GM12872 (cell line): Measurements from ENCODE around the gene TOMM70.

Experiments used
- TF ChIP-seq, protein P1 (sequence below): IDR thresholded peaks from 3 replicates; pipeline ENCODE4 v1.5.1; 2011; ENCODE audit warnings: low read depth, mild to moderate bottlenecking, low read length, moderate library complexity; ENCODE audit not compliant: insufficient read depth

Gene TOMM70

GRCh38 chr3:100376301-100376700 lies 24.6 kb downstream of the TOMM70 start:
- TF ChIP-seq, protein P1, sequence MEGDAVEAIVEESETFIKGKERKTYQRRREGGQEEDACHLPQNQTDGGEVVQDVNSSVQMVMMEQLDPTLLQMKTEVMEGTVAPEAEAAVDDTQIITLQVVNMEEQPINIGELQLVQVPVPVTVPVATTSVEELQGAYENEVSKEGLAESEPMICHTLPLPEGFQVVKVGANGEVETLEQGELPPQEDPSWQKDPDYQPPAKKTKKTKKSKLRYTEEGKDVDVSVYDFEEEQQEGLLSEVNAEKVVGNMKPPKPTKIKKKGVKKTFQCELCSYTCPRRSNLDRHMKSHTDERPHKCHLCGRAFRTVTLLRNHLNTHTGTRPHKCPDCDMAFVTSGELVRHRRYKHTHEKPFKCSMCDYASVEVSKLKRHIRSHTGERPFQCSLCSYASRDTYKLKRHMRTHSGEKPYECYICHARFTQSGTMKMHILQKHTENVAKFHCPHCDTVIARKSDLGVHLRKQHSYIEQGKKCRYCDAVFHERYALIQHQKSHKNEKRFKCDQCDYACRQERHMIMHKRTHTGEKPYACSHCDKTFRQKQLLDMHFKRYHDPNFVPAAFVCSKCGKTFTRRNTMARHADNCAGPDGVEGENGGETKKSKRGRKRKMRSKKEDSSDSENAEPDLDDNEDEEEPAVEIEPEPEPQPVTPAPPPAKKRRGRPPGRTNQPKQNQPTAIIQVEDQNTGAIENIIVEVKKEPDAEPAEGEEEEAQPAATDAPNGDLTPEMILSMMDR = no peak

DNA sequence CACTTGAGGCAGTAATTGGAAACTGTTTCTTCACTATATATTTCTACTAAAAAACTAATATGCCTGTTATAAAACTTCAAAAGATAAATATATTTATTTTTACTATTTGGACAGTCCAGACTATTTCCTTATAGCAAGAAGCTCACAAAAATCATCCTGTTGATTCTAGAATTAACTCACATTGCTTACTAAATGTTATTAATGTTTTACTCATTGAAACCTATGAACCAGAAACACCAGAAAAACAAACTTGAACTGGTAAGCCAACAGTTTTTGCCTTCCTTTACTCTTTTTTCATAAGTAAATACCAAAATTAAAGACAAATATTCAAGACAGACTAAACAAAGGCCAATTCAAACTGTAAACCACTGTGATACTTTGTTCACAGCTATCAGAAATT lies 26.4 kb downstream of the TOMM70 start:
- TF ChIP-seq, protein P1 = no peak

GRCh38 chr3:100370756-100371155 lies 30.1 kb downstream of the TOMM70 start:
- TF ChIP-seq, protein P1 = no peak

DNA sequence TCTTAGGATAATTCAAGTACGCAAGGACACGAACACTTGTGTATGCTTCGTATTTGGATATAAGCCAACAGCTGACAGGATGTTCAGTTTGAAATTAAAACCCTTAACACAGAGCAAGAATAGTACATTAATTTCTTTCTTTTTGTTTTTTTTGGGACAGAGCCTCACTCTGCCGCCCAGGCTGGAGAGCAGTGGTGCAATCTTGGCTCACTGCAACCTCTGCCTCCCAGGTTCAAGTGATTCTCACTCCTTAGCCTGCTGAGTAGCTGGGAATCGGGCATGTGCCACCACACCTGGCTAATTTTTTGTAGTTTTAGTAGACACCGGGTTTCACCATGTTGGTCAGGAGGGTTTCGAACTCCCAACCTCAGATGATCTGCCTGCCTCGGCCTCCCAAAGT lies 32.4 kb downstream of the TOMM70 start:
- TF ChIP-seq, protein P1 = no peak

GRCh38 chr3:100366424-100366823 lies 34.5 kb downstream of the TOMM70 start:
- TF ChIP-seq, protein P1 = no peak

GRCh38 chr3:100364421-100364820 lies 36.5 kb downstream of the TOMM70 start:
- TF ChIP-seq, protein P1 = no peak

GRCh38 chr3:100361897-100362296 lies 39.0 kb downstream of the TOMM70 start:
- TF ChIP-seq, protein P1 = no peak
